Lower leg skin (tissue), 3 donors: ENCODE results near the gene CEP104.

ENCODE experiments used
- POLR2A ChIP-seq, 2 donors: fragments of 450-650 bp; IDR thresholded peaks; one replicate each; pipeline ENCODE4 v1.6.1; 2016 to 2017; ENCODE audit warnings: antibody characterized with exemption in 2 of 2, mild to moderate bottlenecking in 1 of 2, moderate library complexity in 1 of 2
- TF ChIP-seq, protein P1 (sequence below), 3 donors: fragments of 450-650 bp; IDR thresholded peaks; one replicate each; pipeline ENCODE4 v1.5.1; 2016; ENCODE audit warnings: antibody characterized with exemption in 3 of 3, mild to moderate bottlenecking in 3 of 3, moderate library complexity in 2 of 3

- TF ChIP-seq, protein P1, sequence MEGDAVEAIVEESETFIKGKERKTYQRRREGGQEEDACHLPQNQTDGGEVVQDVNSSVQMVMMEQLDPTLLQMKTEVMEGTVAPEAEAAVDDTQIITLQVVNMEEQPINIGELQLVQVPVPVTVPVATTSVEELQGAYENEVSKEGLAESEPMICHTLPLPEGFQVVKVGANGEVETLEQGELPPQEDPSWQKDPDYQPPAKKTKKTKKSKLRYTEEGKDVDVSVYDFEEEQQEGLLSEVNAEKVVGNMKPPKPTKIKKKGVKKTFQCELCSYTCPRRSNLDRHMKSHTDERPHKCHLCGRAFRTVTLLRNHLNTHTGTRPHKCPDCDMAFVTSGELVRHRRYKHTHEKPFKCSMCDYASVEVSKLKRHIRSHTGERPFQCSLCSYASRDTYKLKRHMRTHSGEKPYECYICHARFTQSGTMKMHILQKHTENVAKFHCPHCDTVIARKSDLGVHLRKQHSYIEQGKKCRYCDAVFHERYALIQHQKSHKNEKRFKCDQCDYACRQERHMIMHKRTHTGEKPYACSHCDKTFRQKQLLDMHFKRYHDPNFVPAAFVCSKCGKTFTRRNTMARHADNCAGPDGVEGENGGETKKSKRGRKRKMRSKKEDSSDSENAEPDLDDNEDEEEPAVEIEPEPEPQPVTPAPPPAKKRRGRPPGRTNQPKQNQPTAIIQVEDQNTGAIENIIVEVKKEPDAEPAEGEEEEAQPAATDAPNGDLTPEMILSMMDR (IDR thresholded peaks at IDR 0.05), result no peak
- no peak for TF ChIP-seq POLR2A (IDR thresholded peaks at IDR 0.05)
Observed at GRCh38 chr1:3884966-3885365, 28.0 kb upstream of the CEP104 start.
